ENCODE measurements around the gene CFAP90. TPM values are rescaled to one million over a fixed set of nuclear protein-coding genes. Genes with fewer than 3 reads are reported as not detected.

Gene CFAP90
- polyA plus RNA-seq, 3 donors: 6.1 to 7.1 (median 6.3) TPM

DNA sequence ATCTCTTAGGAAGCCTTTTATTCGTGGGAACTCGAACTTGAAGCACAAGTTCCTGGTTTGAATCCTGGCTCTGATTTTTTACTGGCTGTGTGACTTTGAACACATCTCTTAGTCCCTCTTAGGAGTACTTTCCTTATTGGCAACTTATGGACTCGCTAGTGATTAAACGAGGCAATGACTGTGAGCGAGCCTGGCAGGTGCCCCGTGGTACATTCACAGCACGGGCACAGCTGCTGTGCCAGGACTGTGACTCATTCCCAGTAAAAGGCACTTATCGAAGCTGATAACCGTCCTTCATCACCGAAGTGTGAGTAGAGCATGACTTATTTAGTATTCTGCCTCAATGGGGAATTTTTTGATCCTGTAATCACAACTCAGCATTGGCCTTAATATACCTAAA is 22.7 kb downstream of the CFAP90 start:
- no peak for DNase-seq

GRCh38 chr5:7827610-7828009 is 23.3 kb downstream of the CFAP90 start:
- DNase-seq: no peak

DNA sequence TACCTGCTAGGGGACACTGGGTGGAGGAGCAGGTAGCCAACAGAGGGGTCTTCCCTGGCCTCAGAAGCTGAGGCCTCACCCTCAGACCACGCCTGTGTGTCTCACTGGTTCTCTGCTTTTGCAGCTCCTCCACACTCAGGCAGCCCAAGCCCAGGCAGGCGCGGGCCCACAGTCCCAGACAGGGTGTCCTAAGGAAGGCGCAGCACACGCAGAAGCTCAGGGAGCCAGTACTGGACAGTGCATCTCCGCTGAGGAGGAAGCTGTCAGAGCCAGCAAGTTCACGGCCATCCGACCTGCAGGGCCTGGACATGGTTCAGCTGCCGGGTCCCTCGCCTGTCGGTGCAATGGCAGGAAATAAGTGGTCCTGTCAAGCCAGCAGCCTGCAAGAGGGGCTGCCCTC is 25.3 kb downstream of the CFAP90 start:
- no peak for DNase-seq

DNA sequence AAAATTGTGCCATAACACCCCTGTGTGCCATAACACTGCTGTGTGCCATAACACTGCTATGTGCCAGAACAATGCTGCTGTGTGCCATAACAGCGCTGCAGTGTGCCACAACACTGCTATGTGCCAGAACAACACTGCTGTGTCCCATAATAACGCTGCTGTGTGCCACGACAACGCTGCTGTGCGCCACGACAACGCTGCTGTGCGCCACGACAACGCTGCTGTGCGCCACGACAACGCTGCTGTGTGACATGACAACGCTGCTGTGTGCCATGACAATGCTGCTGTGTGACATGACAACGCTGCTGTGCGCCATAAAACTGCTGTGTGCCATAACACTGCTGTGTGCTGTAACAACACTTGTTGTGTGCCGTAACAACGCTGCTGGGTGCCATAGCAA is 25.9 kb downstream of the CFAP90 start:
- DNase-seq: no peak

GRCh38 chr5:7823594-7823993 is 27.3 kb downstream of the CFAP90 start:
- DNase-seq: peak; percentile 20

DNA sequence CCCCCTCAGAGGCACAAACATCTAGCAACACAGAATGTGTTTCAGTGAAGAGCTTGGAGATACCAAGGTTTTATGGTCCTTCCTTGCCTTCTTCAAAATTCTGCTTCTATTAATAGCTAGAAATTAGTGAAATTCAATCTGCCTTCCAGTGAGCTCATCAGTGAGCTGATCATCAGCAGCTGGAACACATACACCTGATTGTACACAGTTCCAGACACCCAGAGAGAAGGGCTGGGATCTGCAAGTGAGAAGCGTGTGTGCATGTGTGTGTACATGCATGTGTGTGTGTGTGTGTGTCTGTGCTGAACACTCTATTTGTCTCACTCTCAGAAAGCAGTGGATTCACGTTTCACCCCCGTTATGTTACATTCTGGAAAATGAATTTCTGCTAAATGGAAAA is 28.5 kb downstream of the CFAP90 start:
- DNase-seq: no peak

GRCh38 chr5:7816535-7816901 is 34.4 kb downstream of the CFAP90 start:
- DNase-seq: no peak

DNA sequence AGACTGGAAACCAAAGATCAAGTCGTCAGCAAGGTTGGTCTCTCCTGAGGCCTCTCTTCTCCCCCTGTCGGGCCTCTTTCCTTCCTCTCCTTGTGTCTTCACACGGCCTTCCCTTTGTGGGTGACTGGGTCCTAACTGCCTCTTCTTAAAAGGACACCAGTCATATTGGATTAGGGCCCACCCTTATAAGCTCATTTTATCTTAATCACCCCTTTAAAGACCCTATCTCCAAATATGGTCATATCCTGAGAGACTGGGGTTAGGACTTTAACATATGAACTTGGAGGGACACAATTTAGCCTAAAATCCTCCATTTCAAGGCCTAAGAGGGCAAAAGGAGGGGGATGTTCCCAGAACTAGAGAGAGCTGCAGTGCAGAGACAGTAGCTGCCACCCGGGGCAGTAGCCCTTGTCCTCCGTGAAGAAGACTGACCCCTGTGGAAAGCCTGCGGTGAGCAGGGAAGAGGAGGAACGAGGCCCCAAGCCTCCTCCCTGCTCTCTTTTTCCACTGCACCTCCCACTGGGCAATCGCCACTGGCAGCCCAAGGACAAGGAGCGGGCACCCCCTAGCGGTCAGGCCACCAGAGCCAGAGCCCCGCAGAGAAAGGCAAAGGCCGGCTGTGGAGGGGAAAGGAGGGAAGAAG is 34.9 kb downstream of the CFAP90 start:
- DNase-seq: peak; percentile 65

GRCh38 chr5:7814816-7815215 is 36.1 kb downstream of the CFAP90 start:
- DNase-seq: no peak

GRCh38 chr5:7813576-7813975 is 37.4 kb downstream of the CFAP90 start:
- DNase-seq: no peak

GRCh38 chr5:7813007-7813406 is 37.9 kb downstream of the CFAP90 start:
- no peak for DNase-seq

DNA sequence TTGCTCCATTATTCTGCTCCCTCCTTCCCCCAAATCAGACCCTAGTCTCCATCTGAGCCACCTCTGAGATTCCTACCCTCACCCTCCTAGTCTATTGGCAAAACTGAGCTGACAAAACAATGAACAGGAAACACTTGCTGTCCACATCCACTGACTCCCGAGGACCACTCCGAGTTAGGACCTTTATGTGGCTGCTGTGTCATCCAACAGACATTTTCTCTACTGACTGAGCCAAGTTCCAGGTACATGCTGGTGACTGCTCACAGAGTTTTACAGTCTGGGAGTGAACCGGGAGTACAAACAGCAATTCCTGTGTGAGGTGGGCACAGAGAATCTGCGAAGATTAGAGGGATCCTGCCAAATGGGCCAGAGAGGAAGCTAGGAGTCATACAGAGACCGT is 39.2 kb downstream of the CFAP90 start:
- DNase-seq: no peak

DNA sequence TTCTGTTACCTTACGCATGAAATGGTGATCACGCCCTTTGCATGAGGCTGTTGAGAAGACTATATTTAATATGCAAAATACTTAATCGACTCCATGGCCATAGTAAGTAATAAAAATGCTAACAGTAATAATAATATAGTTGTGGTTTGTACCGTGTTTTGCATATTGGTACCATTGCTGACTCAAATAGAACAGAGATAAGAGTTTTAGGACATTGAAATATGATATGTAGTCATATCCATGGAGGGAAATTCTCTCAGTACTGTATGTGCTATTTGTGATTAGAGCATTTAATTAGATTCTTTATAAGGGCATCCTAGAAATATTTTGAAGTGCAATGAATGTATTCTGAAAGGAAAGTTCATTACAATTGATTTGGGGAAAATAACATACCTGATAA is 41.9 kb downstream of the CFAP90 start:
- no peak for DNase-seq

DNA sequence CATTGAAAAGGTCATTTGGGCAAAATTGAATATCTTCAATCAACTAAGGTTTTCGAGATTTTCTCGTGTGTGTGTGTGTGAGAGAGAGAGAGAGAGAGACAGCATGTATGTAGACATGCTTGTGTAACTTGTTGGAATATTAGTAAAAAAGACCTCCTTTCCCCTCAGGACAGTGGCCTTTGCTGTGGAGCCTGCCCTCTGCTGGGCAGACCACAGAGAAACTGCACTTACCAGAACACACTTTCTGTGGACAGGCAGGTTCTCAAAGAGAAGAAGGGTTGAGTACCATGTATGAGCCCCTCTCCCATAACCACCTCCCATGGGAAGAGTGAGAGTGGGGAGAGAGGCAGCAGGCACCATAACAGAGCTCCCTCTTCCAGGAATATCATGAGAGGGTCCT is 45.6 kb downstream of the CFAP90 start:
- no peak for DNase-seq

DNA sequence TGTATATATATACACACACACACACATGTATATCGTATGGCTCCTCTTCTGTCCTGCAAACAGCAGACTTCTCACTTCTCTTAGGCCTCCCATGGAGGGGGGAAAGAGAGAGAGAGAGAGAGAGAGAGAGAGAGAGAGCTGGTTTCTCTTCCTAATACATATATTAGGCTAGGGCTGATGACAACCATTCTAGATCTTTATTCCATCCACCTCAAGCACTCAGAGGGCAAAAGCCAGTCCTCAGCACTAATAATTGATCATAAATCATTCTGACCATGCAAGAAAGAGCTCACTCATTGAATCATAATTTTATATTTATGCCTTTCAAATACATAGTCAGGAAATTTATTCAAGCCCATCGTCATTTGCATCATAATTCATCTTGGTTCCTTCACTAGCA is 47.0 kb downstream of the CFAP90 start:
- no peak for DNase-seq

DNA sequence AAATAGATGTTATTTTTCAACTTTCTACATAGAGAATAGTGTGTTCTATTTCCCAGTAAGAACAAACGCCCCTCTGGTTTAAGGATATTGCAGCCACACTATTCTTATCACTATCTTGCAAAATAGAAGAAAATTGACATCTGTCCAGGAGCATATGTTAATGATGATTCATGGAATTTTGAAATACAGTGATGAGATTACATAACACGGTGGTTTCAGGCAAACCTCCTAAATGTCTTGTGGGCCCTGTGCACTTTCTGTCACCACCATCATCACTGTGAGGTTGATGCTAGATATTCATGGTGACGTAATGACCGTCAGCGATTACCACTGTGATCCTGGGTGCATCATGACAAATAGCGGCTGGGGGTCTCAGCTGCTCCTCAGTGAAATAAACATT is 48.1 kb downstream of the CFAP90 start:
- no peak for DNase-seq

- no peak for DNase-seq
Observed at GRCh38 chr5:7801891-7802614, 48.9 kb downstream of the CFAP90 start.

DNA sequence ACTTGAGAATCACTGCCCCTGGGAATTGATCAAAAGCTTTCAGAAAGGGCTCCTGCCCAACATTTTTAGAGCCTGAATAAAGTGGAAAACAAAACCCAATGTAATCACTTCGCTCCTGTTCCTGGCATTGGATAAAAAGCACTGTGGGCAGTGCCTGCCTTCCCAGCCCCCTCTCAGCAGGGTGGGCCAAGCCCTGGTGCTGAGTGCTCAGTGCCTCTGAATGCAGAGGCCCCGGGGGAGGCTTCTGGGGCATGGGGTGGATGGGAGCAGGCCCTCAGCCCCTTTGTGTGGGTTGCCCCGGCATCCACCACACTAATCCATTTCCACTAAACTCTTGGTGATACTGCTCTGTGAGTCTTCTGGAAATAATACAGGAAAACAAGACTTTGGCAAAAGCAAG is 55.6 kb downstream of the CFAP90 start:
- DNase-seq: no peak

DNA sequence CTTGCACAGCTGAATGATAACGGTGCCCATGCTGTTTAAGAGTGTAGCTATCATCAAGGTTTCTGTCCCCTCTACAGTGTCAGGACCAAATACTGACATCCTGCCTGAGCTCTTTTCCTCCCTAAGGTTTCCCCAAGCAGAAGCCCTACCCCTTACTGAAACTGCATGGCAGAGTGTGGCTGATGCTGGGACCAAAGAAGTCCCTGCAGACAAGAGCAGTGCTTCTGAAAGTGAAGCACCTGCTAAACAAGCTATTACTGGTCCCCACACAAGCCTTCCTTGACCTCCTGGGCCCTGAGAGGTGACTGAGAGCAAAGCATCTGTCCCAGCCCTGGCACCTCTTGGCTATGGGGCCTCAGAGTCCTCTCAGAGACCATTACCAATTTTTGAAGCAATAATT is 56.1 kb downstream of the CFAP90 start:
- DNase-seq: no peak

DNA sequence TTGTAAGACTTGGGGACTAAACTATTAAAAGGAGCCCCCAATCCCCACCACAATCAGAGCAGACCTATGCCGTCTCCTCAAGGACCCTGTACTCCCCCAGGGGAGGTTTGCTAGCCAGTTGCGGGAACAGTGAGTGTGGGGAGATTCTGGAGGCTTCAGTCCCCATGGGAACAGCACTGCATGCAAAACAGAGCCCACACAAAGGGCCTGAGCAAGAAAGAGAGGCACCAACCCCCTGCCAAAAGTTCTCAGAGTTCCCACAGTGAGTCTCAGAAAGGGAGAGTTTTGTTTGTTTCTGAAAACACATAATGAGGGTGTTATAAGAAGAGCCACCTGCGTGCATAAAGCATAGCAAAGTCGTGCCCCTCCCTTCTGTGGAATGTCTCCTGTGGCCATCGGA is 56.6 kb downstream of the CFAP90 start:
- DNase-seq: no peak

GRCh38 chr5:7793895-7794294 is 57.0 kb downstream of the CFAP90 start:
- no peak for DNase-seq

DNA sequence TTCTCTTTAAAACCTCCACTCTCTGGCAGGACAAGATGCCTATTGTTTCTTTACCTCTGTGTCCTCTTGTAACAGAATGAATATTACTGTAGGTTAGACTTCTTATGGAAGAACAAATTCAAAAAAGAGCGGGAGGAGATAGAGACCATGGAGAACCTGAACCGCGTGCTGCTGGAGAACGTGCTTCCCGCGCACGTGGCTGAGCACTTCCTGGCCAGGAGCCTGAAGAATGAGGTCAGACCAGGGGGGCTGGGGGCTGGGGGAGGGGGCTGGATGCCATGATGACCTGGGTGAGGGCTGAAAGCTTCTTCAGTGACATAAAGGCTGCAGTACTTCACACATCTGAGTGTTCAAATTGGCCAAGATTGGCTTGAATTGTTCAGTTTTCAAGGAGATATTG is 61.4 kb downstream of the CFAP90 start:
- DNase-seq: no peak

DNA sequence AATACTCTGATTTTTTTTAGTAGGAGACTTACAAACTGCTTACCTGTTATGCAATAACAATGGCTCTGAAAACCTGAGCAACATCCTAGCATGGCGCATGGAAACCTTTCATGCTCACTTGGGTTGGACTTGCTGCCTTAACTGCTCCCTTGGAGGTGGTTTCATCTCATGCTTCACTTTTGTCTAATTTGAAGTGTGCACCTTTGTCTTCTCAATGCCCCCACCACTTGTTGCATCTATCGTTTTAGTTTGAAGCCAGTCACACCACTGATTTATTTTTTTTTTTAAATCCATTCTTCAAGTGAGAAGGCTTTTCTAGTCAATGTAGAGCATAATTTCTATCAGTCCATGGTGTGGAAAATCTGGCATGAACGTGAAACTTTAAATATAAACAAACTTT is 63.2 kb downstream of the CFAP90 start:
- no peak for DNase-seq

Measured in renal pelvis (tissue), 4 donors.